ENCODE measurements around the gene GPR146. TPM values are rescaled to one million over a fixed set of nuclear protein-coding genes. Genes with fewer than 3 reads are reported as not detected.

GPR146 gene
- total and polyA plus RNA-seq, 2 of the 8 experiments (the other 6 are each of a cell fraction or from before 2014, with no cell fraction given): 1.8 to 2.7 TPM

DNA sequence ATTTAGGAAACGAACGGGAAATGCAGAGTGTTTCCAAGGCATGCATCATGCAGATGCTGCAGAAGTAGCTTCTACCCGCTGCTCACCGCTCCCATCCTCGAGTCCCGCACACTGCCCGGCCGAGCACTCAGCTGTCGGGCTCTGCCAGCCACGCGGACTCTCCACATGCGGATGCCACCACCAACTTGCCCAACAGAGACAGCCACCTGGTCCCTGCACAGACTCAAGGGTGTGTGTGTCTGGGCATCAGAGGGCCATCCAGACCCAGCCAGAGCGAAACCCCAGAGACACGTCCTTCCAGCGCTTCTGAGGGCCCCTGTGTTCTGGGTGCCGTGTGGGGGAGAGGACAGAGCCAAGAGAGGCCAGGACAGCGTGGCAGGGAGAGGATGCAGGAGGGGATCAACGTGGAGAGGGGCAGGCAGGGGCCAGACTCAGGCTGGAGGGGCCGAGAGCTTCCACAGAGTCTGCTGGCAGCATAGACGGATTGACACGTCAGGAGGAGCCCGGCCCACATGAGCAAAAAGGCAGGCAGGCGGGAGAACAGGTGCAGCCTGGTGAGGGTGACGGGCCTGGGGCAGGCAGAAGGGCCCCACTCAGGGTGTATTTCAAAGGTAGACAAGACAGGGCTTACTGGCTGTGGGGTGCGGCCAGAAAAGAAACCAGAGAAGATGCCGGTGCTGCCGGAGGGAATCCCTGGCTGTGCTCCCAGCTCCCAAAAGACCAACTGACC is 61.9 kb downstream of the GPR146 start (continued):
- TF ChIP-seq, protein P1, sequence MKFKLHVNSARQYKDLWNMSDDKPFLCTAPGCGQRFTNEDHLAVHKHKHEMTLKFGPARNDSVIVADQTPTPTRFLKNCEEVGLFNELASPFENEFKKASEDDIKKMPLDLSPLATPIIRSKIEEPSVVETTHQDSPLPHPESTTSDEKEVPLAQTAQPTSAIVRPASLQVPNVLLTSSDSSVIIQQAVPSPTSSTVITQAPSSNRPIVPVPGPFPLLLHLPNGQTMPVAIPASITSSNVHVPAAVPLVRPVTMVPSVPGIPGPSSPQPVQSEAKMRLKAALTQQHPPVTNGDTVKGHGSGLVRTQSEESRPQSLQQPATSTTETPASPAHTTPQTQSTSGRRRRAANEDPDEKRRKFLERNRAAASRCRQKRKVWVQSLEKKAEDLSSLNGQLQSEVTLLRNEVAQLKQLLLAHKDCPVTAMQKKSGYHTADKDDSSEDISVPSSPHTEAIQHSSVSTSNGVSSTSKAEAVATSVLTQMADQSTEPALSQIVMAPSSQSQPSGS (IDR thresholded peaks at IDR 0.05; ENCODE audit: low read length): no peak
- no peak for TF ChIP-seq HDAC2 (IDR thresholded peaks at IDR 0.05; ENCODE audit: borderline replicate concordance in 1 of 2, low read depth in 2 of 2, low read length in 2 of 2)
- no peak for TF ChIP-seq JUND (IDR thresholded peaks at IDR 0.05; ENCODE audit: low read length)

Data from H1 (cell line).